Stimulated activated CD8-positive, alpha-beta memory T cell treated with anti-CD3 and anti-CD28 coated beads, Interleukin-2, amount 100 ng/mL, for 1 hour (primary cell): ENCODE measurements around the gene APBA3.

Source experiments
- DNase-seq, 2 donors: peaks; one replicate each; pipeline ENCODE4 v3.0.0-alpha.2; 2020; ENCODE audit warnings: low read depth in 2 of 2

Gene APBA3

GRCh38 chr19:3720349-3720917, 41.1 kb downstream of the APBA3 start:
- DNase-seq = no peak

- DNase-seq = no peak
Observed at GRCh38 chr19:3719868-3720267, 41.6 kb downstream of the APBA3 start.

GRCh38 chr19:3716147-3716668, 45.3 kb downstream of the APBA3 start:
- no peak for DNase-seq

GRCh38 chr19:3712663-3713611, 48.6 kb downstream of the APBA3 start:
- DNase-seq = no peak

GRCh38 chr19:3710265-3710812, 51.2 kb downstream of the APBA3 start:
- no peak for DNase-seq

- DNase-seq = no peak
Observed at GRCh38 chr19:3708207-3708931, 53.1 kb downstream of the APBA3 start, which contains the start of gene TJP3. TJP3 (plus strand) TSS chr19:3708384; CDS start chr19:3728433, 20,049 bp downstream.

GRCh38 chr19:3707868-3708206, 53.7 kb downstream of the APBA3 start:
- DNase-seq = no peak

- DNase-seq = no peak
Observed at GRCh38 chr19:3701200-3701599, 60.3 kb downstream of the APBA3 start.
